CD14-positive monocyte (primary cell): Measurements from ENCODE around the gene RBM38. TPM values are rescaled to one million over a fixed set of nuclear protein-coding genes. Genes with fewer than 3 reads are reported as not detected.

Experiments
- DNase-seq, 3 donors: peaks; one replicate each; pipeline ENCODE4 v3.0.0-alpha.2; 2011 to 2022
- H2AFZ ChIP-seq: 2 replicates; pipeline ENCODE4 v1.6.0; 2012; ENCODE audit warnings: mild to moderate bottlenecking, low read depth, low read length, inconsistent platforms; ENCODE audit not compliant: insufficient read depth, poor library complexity, severe bottlenecking
- H3K27ac ChIP-seq, 2 donors: 1 replicate in 1 of 2; 2 replicates in 1 of 2; pipeline ENCODE4 v1.5.1; 2012 to 2013; ENCODE audit warnings: low read length in 2 of 2, control low read depth in 1 of 2, inconsistent platforms in 1 of 2, low read depth in 1 of 2, mild to moderate bottlenecking in 1 of 2
- H3K27me3 ChIP-seq, 2 donors: one replicate each; pipeline versions ENCODE4 v1.6.0 to v1.6.1; 2011 to 2013; ENCODE audit warnings: low read length in 2 of 2; ENCODE audit not compliant: control insufficient read depth in 2 of 2, insufficient read depth in 2 of 2
- H3K36me3 ChIP-seq, 2 donors: replicated peaks in 1 of 2; 1 replicate in 1 of 2; 2 replicates in 1 of 2; pipeline versions ENCODE4 v1.5.1 to v1.6.1; 2012 to 2013; ENCODE audit warnings: low read length in 2 of 2, control low read depth in 1 of 2, inconsistent platforms in 1 of 2, mild to moderate bottlenecking in 1 of 2; ENCODE audit not compliant: insufficient read depth in 2 of 2, control insufficient read depth in 1 of 2
- H3K4me1 ChIP-seq, 2 donors: 1 replicate in 1 of 2; 2 replicates in 1 of 2; pipeline versions ENCODE4 v1.5.1 to v1.6.1; 2012 to 2013; ENCODE audit warnings: low read length in 2 of 2, control low read depth in 1 of 2, inconsistent platforms in 1 of 2, mild to moderate bottlenecking in 1 of 2, moderate library complexity in 1 of 2; ENCODE audit not compliant: insufficient read depth in 2 of 2, control insufficient read depth in 1 of 2
- H3K4me2 ChIP-seq: replicated peaks from 2 replicates; pipeline ENCODE3; 2012; ENCODE audit warnings: low read length, moderate library complexity, mild to moderate bottlenecking; ENCODE audit not compliant: poor library complexity, severe bottlenecking; ENCODE audit errors: extremely low read depth
- H3K4me3 ChIP-seq, 3 experiments: fragments of 200-600 bp in 1 of 3; sonication (generic) in 1 of 3; replicated peaks in 1 of 3; 1 replicate in 2 of 3; 2 replicates in 1 of 3; pipeline ENCODE4 v1.5.1; 2011 to 2013; ENCODE audit warnings: low read length in 3 of 3, mild to moderate bottlenecking in 3 of 3, control low read depth in 2 of 3, low read depth in 2 of 3, inconsistent platforms in 1 of 3, moderate library complexity in 1 of 3
- H3K79me2 ChIP-seq: 2 replicates; pipeline ENCODE4 v1.6.0; 2012; ENCODE audit warnings: mild to moderate bottlenecking, control low read depth, inconsistent platforms, low read length, moderate library complexity; ENCODE audit not compliant: insufficient read depth
- H3K9ac ChIP-seq: 2 replicates; pipeline ENCODE4 v1.6.0; 2017; ENCODE audit warnings: low read length, mild to moderate bottlenecking; ENCODE audit not compliant: insufficient read depth, poor library complexity, severe bottlenecking
- H3K9me3 ChIP-seq, 2 donors: replicated peaks in 1 of 2; 1 replicate in 1 of 2; 2 replicates in 1 of 2; pipeline versions ENCODE4 v1.5.1 to v1.6.1; 2012 to 2013; ENCODE audit warnings: low read length in 2 of 2, control low read depth in 1 of 2; ENCODE audit not compliant: control insufficient read depth in 1 of 2, insufficient read depth in 1 of 2
- H4K20me1 ChIP-seq: 2 replicates; pipeline ENCODE4 v1.6.0; 2012; ENCODE audit warnings: mild to moderate bottlenecking, low read length, control low read depth, moderate library complexity; ENCODE audit not compliant: insufficient read depth
- H3K27ac Mint-ChIP-seq, 7 donors: one replicate each; pipeline ENCODE4 v1.8.0; 2020; ENCODE audit warnings: mild to moderate bottlenecking in 7 of 7, mixed read lengths in 7 of 7, moderate library complexity in 6 of 7, inconsistent platforms in 2 of 7
- H3K27me3 Mint-ChIP-seq, 3 donors: one replicate each; pipeline ENCODE4 v1.8.0; 2021 to 2022; ENCODE audit warnings: low read depth in 3 of 3, mild to moderate bottlenecking in 3 of 3, mixed read lengths in 3 of 3, moderate library complexity in 3 of 3, inconsistent platforms in 1 of 3
- H3K36me3 Mint-ChIP-seq, 2 donors: one replicate each; pipeline ENCODE4 v1.8.0; 2020; ENCODE audit warnings: mixed read lengths in 2 of 2, inconsistent platforms in 1 of 2, mild to moderate bottlenecking in 1 of 2
- H3K4me1 Mint-ChIP-seq: one replicate; pipeline ENCODE4 v1.8.0; 2020; ENCODE audit warnings: mild to moderate bottlenecking, mixed read lengths
- H3K4me3 Mint-ChIP-seq, 2 donors: one replicate each; pipeline ENCODE4 v1.8.0; 2020; ENCODE audit warnings: mild to moderate bottlenecking in 2 of 2, mixed read lengths in 2 of 2, moderate library complexity in 1 of 2
- H3K9me3 Mint-ChIP-seq, 7 donors: one replicate each; pipeline ENCODE4 v1.8.0; 2020 to 2022; ENCODE audit warnings: mixed read lengths in 7 of 7, mild to moderate bottlenecking in 6 of 7, moderate library complexity in 6 of 7, inconsistent platforms in 2 of 7
- CTCF ChIP-seq: fragments of 200-600 bp; IDR thresholded peaks from one replicate; pipeline ENCODE4 v1.8.0; 2022; ENCODE audit warnings: antibody characterized with exemption, mild to moderate bottlenecking
- WGBS: methylation state at CpG from one replicate; pipeline ENCODE4 v1.1.5; 2013; ENCODE audit warnings: missing lambda C conversion rate; ENCODE audit not compliant: insufficient coverage; 5-methylcytosine and 5-hydroxymethylcytosine counted together
- intact Hi-C, 2 donors: fragments of 100-400 bp; cut with micrococcal nuclease; formaldehyde crosslinking; loops; one replicate each; pipeline versions ENCODE4 v1.15.0 to v1.15.1; 2023
- polyA plus RNA-seq, 3 donors: library from polyadenylated mRNA; depleted of rRNA in 1 of 3; unstranded in 2 of 3; stranded (reverse) in 1 of 3; fragments of 300-500 nt in 2 of 3; fragments of >200 nt in 1 of 3; fragmentation: Illumina TruSeq in 2 of 3; gene quantifications; 1 replicate in 2 of 3; 2 replicates in 1 of 3; pipeline ENCODE4 v1.2.3, GENCODE V29; 2012 to 2021

The RBM38 gene
- polyA plus RNA-seq, 3 donors: 7.5 to 48.3 (median 17.8) TPM

GRCh38 chr20:57351042-57351783 lies 40.0 kb upstream of the RBM38 start, which contains the start of gene RAE1:
RAE1 (plus strand) TSS chr20:57351255; CDS start chr20:57354039, 2,784 bp downstream.
- WGBS: under 1% methylated on average over 62 of the region's 64 CpGs
- intact Hi-C loops: no loop called here
- Histone ChIP-seq H3K79me2 (peaks cover 34% of the 10 kb centered on the region), H3K4me3 (peak within 1 kb of the TSS; percentile 78 to 96 (median 80)), H3K9ac (peak within 1 kb of the TSS; percentile 91), H3K4me1 (peaks cover 10 to 14% of the 10 kb centered on the region in 2 donors), H2AFZ (peak within 1 kb of the TSS; percentile 93), H3K9me3 (no peaks in the 10 kb centered on the region), H4K20me1 (peaks cover 33% of the 10 kb centered on the region), H3K4me2 (peak within 1 kb of the TSS; percentile 95), H3K36me3 (peaks cover 0 to 31% of the 10 kb centered on the region in 2 donors), H3K27me3 (peaks cover 6 to 8% of the 10 kb centered on the region in 2 donors), H3K27ac (peak within 1 kb of the TSS; percentile 51 to 91)
- Mint-ChIP-seq H3K4me1 (peaks cover 14% of the 10 kb centered on the region), H3K36me3 (peaks cover 24 to 33% of the 10 kb centered on the region in 2 donors), H3K27me3 (peaks cover 8 to 24% (median 18%) of the 10 kb centered on the region in 3 donors), H3K27ac (peak within 1 kb of the TSS; percentile 84 to 92 (median 89)), H3K4me3 (peak within 1 kb of the TSS; percentile 89 to 92), H3K9me3 (peaks cover 0 to 10% (median 3%) of the 10 kb centered on the region in 7 donors)
- TF ChIP-seq CTCF: no peak
- peak; percentile 85 to 91 (median 90) for DNase-seq

GRCh38 chr20:57352305-57352704 lies 38.9 kb upstream of the RBM38 start:
- Histone ChIP-seq H4K20me1 (peaks cover 39% of the 10 kb centered on the region), H3K27ac (no peak overlapping the region), H3K4me3 (peak overlapping the region in 1 of 3 experiments; percentile 96), H3K9me3 (no peaks in the 10 kb centered on the region), H3K4me1 (peaks cover 10 to 14% of the 10 kb centered on the region in 2 donors), H2AFZ (no peak overlapping the region), H3K27me3 (peaks cover 4 to 7% of the 10 kb centered on the region in 2 donors), H3K4me2 (peak overlapping the region; percentile 95), H3K9ac (no peak overlapping the region), H3K79me2 (peaks cover 37% of the 10 kb centered on the region), H3K36me3 (peaks cover 0 to 31% of the 10 kb centered on the region in 2 donors)
- H3K27me3 Mint-ChIP-seq: peaks cover 6 to 20% (median 14%) of the 10 kb centered on the region in 3 donors
- 85% methylated on average over 2 of the region's 6 CpGs for WGBS
- intact Hi-C loops: no loop called here
- H3K9me3 Mint-ChIP-seq: peaks cover 0 to 10% (median 3%) of the 10 kb centered on the region in 7 donors
- peak overlapping the region in 4 of 7 donors; percentile 27 to 91 (median 52) for H3K27ac Mint-ChIP-seq
- DNase-seq: no peak
- peaks cover 14% of the 10 kb centered on the region for H3K4me1 Mint-ChIP-seq
- H3K4me3 Mint-ChIP-seq: peak overlapping the region in 1 of 2 donors; percentile 89
- H3K36me3 Mint-ChIP-seq: peaks cover 24 to 38% of the 10 kb centered on the region in 2 donors
- TF ChIP-seq CTCF: no peak
